ENCODE measurements around the gene KCNQ5.

KCNQ5 gene

DNA sequence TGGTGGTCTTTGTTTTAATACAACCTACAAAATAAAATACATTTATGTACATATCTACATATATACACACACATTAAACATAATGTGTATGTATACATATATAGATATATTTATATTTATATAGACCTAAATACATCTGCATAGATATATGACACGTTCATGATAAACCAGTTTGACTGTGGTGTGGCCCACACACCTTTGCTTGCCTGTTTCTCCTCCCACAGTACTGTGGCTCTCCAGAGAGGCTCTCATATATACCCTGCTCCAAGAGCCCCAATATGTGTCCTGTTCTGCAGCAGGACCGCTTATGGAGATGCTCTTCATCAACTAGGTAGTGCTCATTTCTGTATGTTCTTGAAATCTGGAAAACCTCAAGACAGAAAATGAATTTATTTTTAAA, 207.0 kb downstream of the KCNQ5 start:
- TF ChIP-seq, protein P1, sequence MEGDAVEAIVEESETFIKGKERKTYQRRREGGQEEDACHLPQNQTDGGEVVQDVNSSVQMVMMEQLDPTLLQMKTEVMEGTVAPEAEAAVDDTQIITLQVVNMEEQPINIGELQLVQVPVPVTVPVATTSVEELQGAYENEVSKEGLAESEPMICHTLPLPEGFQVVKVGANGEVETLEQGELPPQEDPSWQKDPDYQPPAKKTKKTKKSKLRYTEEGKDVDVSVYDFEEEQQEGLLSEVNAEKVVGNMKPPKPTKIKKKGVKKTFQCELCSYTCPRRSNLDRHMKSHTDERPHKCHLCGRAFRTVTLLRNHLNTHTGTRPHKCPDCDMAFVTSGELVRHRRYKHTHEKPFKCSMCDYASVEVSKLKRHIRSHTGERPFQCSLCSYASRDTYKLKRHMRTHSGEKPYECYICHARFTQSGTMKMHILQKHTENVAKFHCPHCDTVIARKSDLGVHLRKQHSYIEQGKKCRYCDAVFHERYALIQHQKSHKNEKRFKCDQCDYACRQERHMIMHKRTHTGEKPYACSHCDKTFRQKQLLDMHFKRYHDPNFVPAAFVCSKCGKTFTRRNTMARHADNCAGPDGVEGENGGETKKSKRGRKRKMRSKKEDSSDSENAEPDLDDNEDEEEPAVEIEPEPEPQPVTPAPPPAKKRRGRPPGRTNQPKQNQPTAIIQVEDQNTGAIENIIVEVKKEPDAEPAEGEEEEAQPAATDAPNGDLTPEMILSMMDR (IDR thresholded peaks at IDR 0.05; ENCODE audit: low read depth, low read length), result no peak
- DNase-seq (ENCODE audit: extremely low read depth, low read depth), result no peak

GRCh38 chr6:72832271-72832670, 210.4 kb downstream of the KCNQ5 start:
- DNase-seq (ENCODE audit: extremely low read depth, low read depth), result no peak

DNA sequence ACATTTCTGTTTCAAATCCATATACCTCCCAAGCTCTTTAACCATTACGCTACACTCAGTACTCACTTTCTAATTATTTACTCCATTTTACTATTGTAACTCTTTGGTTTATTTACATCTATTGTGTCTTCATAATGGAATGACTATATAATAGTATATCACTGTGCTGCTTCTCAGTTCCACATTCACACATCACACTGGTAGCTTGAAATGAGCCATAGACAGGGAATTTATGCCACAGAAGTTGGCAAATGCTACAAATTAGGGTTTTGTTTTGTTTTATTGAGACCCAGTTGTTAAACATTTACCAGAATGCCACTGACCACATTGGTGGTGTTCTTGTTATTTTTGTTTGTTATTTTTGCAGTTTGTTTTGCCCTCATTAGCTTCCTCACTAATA, 213.9 kb downstream of the KCNQ5 start:
- TF ChIP-seq, protein P1 (IDR thresholded peaks at IDR 0.05; ENCODE audit: low read depth, low read length), result no peak
- DNase-seq (ENCODE audit: extremely low read depth, low read depth), result no peak

More at GRCh38 chr6:72832271-72832670, 210.4 kb downstream of the KCNQ5 start:
- TF ChIP-seq, protein P1 (IDR thresholded peaks at IDR 0.05; ENCODE audit: low read depth, low read length), result no peak

GRCh38 chr6:72836971-72837370, 215.1 kb downstream of the KCNQ5 start:
- TF ChIP-seq, protein P1 (IDR thresholded peaks at IDR 0.05; ENCODE audit: low read depth, low read length), result no peak
- DNase-seq (ENCODE audit: extremely low read depth, low read depth), result no peak

DNA sequence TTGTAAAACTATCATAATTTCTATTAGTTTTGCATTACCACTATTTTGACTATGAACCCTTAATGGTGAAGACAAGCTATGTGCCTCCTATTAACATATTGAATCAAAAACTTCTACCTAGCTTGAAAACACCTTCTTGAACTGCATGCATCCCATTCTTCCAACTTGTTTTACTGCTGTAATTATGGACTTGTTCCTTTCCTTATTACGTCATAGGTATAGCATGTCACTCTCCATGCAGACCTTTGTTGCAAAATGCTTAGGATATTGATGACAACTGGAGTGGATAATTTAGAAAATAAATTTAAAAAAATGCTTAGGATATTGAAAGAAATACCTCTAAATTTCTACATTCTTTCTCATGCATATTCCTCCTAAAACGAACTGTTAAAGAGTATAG, 219.3 kb downstream of the KCNQ5 start:
- TF ChIP-seq, protein P1 (IDR thresholded peaks at IDR 0.05; ENCODE audit: low read depth, low read length), result no peak
- DNase-seq (ENCODE audit: extremely low read depth, low read depth), result no peak

DNA sequence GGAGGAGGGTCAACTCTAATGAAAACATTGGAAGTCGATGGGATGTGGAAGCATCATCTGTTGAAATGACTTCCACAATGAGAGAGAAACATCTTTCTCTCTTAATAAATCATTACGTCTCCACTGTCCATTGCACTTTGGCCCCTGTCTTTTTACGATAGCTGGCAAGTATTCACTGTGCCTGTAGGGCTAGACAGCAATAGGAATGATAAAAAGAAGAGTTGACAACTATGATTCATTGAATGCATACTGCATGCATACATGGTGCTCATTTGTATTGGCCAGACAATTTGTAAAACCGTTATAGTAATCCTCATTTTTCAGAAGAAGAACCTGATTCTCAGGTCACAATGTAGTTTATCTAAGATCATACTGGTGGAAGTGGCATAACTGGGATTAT, 220.3 kb downstream of the KCNQ5 start:
- TF ChIP-seq, protein P1 (IDR thresholded peaks at IDR 0.05; ENCODE audit: low read depth, low read length), result no peak
- no peak for DNase-seq (ENCODE audit: extremely low read depth, low read depth)

- TF ChIP-seq, protein P1 (IDR thresholded peaks at IDR 0.05; ENCODE audit: low read depth, low read length), result no peak
- DNase-seq (ENCODE audit: extremely low read depth, low read depth), result no peak
These were observed 222.8 kb downstream of the KCNQ5 start for GRCh38 chr6:72844614-72845013.

All from AG09319 (cell line).